Tibial nerve (tissue), 4 donors: ENCODE data around the gene NFIB.

Experiments used
- EP300 ChIP-seq, 2 donors: sonication (generic); formaldehyde crosslinking; IDR thresholded peaks; one replicate each; pipeline ENCODE4 v1.6.1; 2017; ENCODE audit warnings: antibody characterized with exemption in 2 of 2, mild to moderate bottlenecking in 1 of 2
- POLR2A ChIP-seq, 2 donors: fragments of 450-650 bp; IDR thresholded peaks; one replicate each; pipeline ENCODE4 v1.6.1; 2017; ENCODE audit warnings: antibody characterized with exemption in 2 of 2, mild to moderate bottlenecking in 2 of 2, moderate library complexity in 2 of 2
- TF ChIP-seq, protein P1 (sequence below), 5 experiments: fragments of 200-600 bp in 3 of 5; fragments of 450-650 bp in 2 of 5; sonication (generic) in 3 of 5; IDR thresholded peaks; one replicate each; pipeline ENCODE4 v1.5.1; 2016 to 2019; ENCODE audit warnings: antibody characterized with exemption in 5 of 5, mild to moderate bottlenecking in 3 of 5, moderate library complexity in 2 of 5

- TF ChIP-seq, protein P1, sequence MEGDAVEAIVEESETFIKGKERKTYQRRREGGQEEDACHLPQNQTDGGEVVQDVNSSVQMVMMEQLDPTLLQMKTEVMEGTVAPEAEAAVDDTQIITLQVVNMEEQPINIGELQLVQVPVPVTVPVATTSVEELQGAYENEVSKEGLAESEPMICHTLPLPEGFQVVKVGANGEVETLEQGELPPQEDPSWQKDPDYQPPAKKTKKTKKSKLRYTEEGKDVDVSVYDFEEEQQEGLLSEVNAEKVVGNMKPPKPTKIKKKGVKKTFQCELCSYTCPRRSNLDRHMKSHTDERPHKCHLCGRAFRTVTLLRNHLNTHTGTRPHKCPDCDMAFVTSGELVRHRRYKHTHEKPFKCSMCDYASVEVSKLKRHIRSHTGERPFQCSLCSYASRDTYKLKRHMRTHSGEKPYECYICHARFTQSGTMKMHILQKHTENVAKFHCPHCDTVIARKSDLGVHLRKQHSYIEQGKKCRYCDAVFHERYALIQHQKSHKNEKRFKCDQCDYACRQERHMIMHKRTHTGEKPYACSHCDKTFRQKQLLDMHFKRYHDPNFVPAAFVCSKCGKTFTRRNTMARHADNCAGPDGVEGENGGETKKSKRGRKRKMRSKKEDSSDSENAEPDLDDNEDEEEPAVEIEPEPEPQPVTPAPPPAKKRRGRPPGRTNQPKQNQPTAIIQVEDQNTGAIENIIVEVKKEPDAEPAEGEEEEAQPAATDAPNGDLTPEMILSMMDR (IDR thresholded peaks at IDR 0.05): no peak
- TF ChIP-seq POLR2A (IDR thresholded peaks at IDR 0.05) (no peak), EP300 (IDR thresholded peaks at IDR 0.05) (no peak)
Observed at GRCh38 chr9:14092344-14092743, 221.6 kb downstream of the NFIB start.
